GM19351 (cell line): ENCODE data around the gene CD38.
"Not testable (repeated sequence)": the region's sequence is repeated elsewhere in the genome, so short reads cannot be mapped to it uniquely, and the experiment has no call there.

Source experiments
- ATAC-seq: cut with Tn5 transposase; IDR thresholded peaks from one replicate; pipeline ENCODE4 v1.9.1; 2021; ENCODE audit warnings: mild to moderate bottlenecking, moderate library complexity; ENCODE audit not compliant: unreplicated experiment

Gene CD38

DNA sequence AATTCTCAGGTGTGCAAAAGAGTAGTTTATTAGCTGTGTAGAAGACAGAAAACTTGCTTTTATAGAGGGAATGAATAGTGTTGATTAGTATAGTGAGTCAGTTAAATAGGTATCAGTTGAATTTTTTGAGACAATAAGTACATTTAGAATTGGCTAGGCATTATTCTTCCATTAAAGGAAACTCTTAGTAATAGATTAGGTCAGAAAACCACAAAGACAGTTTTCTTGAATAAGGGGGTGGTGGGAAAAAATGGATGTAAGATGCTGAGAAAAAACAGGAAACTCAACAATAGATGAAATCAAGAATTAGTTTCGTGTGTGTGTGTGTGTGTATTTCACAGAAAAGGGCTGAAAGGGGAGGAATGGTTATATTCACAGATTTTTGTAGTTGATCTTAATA lies 16.8 kb downstream of the CD38 start:
- ATAC-seq = no peak

GRCh38 chr4:15797320-15797719 lies 19.2 kb downstream of the CD38 start:
- ATAC-seq = no peak

GRCh38 chr4:15799141-15799540 lies 21.0 kb downstream of the CD38 start:
- ATAC-seq = no peak

DNA sequence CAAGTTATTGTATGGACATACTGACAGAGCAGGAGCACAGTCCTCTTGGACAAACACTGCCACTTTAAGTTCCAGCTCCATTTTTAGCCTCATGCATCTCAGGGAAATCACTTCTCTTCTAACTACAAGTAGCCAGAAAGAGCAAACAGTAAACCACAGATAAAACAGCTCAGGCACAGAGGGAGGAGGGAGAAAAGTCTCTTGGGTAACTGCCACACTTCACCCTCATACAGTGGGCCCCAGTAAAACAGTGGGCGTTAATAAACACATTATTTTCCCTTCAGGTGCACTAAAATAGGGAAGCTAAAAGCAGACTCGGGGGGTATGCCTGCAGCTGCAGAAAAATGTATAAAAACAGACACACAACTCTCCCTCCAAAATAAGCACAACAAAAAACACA lies 21.6 kb downstream of the CD38 start:
- no peak for ATAC-seq

- ATAC-seq = not testable (repeated sequence)
These were observed 24.4 kb downstream of the CD38 start for GRCh38 chr4:15802497-15802896.

DNA sequence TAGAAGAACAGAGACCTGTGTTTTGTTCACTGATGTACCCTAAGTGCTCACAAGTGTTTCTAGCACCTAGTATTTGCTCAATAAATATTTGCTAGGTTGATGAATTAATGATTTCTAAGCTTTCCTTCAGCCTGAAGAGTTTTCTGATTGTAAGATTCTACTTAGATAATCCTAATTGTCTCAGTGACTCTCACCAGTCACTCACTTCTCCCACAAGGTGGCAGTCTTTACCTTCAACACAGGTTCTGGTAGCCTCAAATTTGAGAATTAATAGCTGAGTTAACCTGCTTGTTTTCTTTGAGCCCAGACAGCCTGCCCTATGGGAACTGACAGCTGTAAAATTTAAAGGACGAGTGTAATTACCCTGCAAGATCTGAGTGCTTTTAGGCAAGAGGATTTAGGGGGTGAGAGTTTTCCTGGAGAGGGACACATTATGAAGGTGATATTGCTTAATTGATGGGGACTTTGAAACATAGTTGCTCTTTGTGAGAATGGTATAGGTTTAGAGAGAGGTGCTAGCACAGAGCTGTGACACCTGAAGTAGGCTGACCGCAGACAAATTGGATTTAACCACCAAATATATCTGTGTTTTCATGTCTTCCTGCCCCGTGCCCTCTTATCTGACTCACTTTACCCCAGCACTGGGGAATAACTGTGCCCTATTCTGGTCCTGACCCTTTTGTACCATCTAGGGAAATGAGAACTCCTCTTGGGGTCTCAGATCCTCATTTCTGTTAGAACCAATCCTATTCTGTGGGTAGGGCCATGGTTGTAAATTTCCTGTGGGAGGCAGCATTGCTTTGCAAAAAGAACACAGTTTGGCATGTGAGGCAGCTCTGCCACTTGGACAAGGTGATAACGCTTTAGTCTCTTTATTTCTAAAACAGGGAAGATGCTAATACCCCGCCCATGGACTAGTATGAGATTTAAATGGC lies 27.7 kb downstream of the CD38 start:
- peak; percentile 45 for ATAC-seq

DNA sequence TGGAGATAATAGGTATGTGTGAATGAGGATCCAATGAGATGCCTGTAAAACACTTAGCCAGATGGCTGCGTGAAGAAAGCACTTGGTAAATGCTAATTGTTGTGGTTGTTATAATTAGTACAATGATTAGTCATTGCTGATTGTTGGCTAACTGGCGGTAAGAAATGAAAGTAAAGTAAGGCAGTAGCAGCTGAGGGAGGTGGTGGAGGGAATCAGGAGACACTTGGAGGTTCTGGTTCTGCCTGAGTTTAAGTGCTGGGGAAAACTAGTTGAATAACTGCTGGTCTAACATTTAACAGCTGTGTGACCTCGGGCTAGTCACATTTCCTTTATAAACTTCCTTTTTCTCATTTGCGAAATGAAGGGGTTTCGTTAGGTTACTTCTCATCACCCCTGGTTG lies 30.9 kb downstream of the CD38 start:
- peak; percentile 77 for ATAC-seq

DNA sequence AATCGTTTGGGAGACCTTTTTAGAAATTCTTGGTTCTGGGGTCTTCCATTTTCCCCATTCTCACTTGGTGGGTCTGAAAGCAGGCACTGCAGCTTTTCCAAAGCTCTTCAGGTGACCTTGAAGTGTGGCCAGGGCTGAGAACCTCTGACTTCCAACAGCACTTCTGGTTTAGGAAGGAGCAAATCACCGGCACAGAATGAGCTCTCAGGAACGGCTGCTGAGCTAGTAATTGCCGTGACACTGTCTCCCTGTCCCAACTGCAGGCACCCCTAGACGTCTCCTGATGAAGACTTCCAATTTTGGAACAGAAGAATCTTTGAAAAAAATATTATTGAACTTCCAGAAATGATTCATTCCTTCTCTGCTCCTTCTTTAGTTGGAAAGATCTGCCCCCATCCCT lies 31.3 kb downstream of the CD38 start:
- ATAC-seq = no peak

DNA sequence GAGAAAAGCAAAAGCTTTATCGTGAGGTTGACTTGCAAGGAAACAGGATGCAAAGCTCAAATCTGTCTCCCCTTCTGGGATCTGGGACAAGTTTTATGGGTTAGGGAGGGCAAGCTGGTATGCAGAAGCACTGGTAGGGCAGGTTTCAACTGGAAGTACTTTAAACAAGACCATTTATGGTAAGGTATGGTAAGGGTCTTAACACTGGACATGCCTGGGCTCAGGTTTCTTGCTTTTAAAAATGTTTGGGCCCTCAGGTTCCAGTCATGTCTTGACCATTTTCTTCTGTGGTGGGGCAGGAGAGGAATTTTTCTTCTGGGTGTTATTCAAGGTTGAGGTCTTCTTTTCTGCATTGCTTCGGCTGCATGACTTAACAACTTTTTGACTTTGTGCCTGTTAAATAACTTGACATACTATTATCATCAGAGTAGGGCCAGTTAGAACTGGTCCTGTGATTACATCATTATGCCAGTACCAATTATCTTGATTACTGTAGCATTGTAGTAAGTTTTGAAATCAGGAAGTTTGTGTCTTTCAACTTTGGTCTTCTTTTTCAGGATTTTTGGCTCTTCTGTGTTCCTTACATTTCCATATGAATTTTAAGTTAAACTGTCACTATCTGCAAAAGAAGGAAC lies 33.7 kb downstream of the CD38 start:
- ATAC-seq = no peak

- no peak for ATAC-seq
These were observed 54.7 kb downstream of the CD38 start for GRCh38 chr4:15832523-15833451.

- ATAC-seq = no peak
These were observed 55.7 kb downstream of the CD38 start for GRCh38 chr4:15833801-15834200.

GRCh38 chr4:15836362-15836761 lies 58.2 kb downstream of the CD38 start:
- no peak for ATAC-seq

- ATAC-seq = no peak
These were observed 59.5 kb downstream of the CD38 start for GRCh38 chr4:15837591-15837990.

DNA sequence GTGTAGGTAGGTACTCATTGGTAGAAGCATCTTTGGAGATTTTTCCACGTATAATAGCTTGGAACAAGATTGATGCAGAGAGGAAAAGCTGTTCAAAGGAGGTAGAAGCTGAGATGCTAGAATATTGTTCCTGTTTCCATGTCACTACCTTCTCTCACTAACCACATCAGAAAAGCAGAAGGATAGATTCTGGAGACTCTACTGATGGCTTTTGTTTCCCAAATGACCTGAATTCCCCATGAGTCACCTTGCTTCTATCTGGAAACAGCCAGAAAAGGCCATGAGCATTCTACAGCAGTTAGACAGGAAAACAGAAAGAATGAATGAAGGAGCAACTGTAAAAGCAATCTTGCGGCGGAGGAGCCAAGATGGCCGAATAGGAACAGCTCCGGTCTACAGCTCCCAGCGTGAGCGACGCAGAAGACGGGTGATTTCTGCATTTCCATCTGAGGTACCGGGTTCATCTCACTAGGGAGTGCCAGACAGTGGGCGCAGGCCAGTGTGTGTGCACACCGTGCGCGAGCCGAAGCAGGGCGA lies 63.1 kb downstream of the CD38 start:
- not testable (repeated sequence) for ATAC-seq

GRCh38 chr4:15847746-15848145 lies 69.6 kb downstream of the CD38 start:
- ATAC-seq = no peak

- no peak for ATAC-seq
These were observed 70.2 kb downstream of the CD38 start for GRCh38 chr4:15848191-15848842.

DNA sequence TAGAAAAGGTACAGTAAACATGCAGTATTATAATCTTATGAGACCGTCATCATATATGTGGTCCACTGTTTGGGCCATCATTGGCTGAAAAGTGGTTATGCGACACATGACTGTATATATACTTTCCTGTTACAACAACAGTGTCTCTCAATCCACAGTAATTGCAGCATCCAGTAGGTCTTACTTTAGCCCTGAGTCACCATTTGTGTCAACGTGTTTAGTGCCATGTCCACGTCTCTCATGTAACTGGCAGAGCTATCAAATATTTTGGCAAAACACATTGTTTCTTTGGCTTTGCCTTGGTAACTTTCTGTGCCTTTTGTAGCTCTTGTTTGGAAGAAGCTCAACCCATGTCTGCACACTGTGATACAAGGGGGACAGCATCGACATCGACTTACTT lies 73.8 kb downstream of the CD38 start:
- no peak for ATAC-seq

- no peak for ATAC-seq
These were observed 74.4 kb downstream of the CD38 start for GRCh38 chr4:15852524-15852923.

DNA sequence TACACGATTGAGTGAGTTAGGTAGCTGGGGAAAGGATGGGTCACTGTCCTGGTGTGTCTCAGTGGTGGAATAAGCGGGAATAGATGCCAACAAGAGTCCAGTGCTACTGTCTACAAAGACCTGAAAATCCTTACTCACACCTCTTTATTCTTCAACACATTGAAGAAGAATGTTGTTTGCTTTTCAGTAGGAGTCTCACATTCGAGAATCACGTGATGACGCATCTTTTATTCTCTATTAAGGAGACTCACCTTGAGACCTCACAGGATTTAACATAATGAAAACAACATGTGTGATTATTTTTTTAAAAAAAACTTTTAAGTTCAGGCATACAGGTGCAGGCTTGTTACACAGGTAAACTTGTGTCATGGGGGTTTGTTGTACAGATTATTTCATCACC lies 75.2 kb downstream of the CD38 start:
- ATAC-seq = no peak

- ATAC-seq = no peak
These were observed 77.8 kb downstream of the CD38 start for GRCh38 chr4:15855804-15856475.
